HepG2 (cell line): ENCODE results near the gene ART4.

Experiments used
- IRF2 ChIP-seq: IDR thresholded peaks from 2 replicates; pipeline ENCODE4 v1.6.1; 2018; ENCODE audit warnings: missing genetic modification reagents, missing compliant biosample characterization
- POLR2AphosphoS5 ChIP-seq: IDR thresholded peaks from 2 replicates; pipeline ENCODE4 v1.6.1; 2012; ENCODE audit warnings: low read depth, low read length
- PPARG ChIP-seq: conservative IDR thresholded peaks from 2 replicates; pipeline ENCODE4 v1.6.1; 2016; ENCODE audit warnings: missing biosample characterization, missing genetic modification reagents
- RAD21 ChIP-seq: fragments of 450-650 bp; formaldehyde crosslinking; IDR thresholded peaks from 2 replicates; pipeline ENCODE4 v1.5.0; 2020; ENCODE audit warnings: mild to moderate bottlenecking
- SP4 ChIP-seq: sonication (generic); formaldehyde crosslinking; IDR thresholded peaks from 2 replicates; pipeline ENCODE4 v1.8.1; 2023; ENCODE audit warnings: mild to moderate bottlenecking, missing genetic modification reagents
- ZNF274 ChIP-seq: sonication (generic); formaldehyde crosslinking; IDR thresholded peaks from 2 replicates; pipeline ENCODE4 v1.5.1; 2020; ENCODE audit warnings: mild to moderate bottlenecking, missing genetic modification reagents
- ZNF678 ChIP-seq: sonication (generic); formaldehyde crosslinking; IDR thresholded peaks from 2 replicates; pipeline ENCODE4 v1.4.0; 2020; ENCODE audit warnings: mild to moderate bottlenecking, missing genetic modification reagents
- ZNF737 ChIP-seq: sonication (generic); formaldehyde crosslinking; IDR thresholded peaks from 2 replicates; pipeline ENCODE4 v1.5.0; 2020; ENCODE audit warnings: missing genetic modification reagents, mild to moderate bottlenecking, borderline replicate concordance
- TF ChIP-seq, protein P1 (sequence below): sonication (generic); formaldehyde crosslinking; IDR thresholded peaks from 2 replicates; pipeline ENCODE4 v1.8.0; 2022; ENCODE audit warnings: missing genetic modification reagents, low read depth, mild to moderate bottlenecking, borderline replicate concordance

DNA sequence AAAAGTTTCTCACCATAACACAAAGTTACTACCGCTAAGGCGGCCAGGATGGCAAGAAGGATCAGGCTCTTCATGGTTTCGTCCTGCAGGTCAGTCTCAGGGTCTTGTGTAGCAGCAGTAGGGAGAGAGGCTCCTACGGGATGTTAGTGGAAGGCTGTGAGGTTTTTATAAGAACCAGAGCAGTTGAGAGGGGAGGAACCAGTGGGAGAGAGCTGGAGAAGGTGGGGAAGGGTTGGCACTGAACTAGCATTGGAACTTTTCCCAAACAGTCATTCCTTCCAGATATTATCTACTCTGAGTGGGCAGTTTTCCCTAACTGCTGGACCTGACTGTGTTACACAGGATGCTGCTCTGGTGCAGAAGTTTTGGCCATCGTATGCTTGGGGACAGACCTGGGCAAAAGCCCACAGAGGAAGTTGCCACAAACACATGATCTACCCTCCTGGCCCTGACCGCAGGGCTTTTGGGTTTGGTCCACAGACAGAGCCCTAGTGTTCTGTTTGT, 42.4 kb upstream of the ART4 start, which contains the start of gene MGP:
- TF ChIP-seq RAD21 (CRISPR knock-in tag), result no peak
- no peak for TF ChIP-seq ZNF274 (CRISPR knock-in tag)
- TF ChIP-seq, protein P1, sequence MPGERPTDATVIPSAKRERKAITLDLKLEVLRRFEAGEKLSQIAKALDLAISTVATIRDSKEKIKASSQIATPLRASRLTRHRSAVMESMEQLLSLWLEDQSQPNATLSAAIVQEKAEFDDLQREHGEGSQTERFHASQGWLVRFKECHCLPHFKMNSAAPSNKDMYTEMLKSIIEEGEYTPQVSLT, result no peak
- no peak for TF ChIP-seq ZNF737 (CRISPR knock-in tag)
- no peak for TF ChIP-seq PPARG
- no peak for TF ChIP-seq SP4
- TF ChIP-seq IRF2 (CRISPR knock-in tag), result no peak
- TF ChIP-seq POLR2AphosphoS5, result no peak
- no peak for TF ChIP-seq ZNF678
